Measurements from ENCODE around the gene MYO9B. TPM values are rescaled to one million over a fixed set of nuclear protein-coding genes. Genes with fewer than 3 reads are reported as not detected.

The MYO9B gene
- total and polyA plus RNA-seq, 2 experiments from 2014 or later: 20.1 to 71.8 TPM

DNA sequence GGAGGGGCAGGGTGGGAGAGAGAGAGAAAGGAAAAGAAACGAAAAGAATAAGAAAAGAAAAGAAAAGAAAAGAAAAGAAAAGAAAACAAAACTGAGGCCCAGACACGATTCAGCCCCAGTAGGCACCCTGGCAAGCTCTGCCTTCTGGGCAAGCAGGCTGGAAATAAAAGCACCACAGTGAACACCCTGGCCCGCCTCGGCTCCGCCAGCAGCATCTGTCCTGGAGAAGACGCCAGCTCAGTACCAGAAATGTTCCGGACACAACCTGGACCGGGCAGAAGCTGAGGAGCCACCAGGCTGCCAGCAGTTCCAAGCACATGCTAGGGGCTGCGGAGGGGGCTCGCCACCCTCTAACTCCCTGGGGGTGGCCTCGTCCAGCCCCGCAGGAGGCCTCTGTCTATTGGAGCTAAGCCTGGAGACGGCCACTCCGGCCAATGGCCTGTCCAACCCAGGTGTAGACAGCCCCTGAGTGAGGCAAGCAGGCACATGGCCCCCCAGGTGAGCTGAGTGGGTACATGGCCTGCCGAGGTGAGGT is 37.5 kb upstream of the MYO9B start:
- Histone ChIP-seq H4K20me1 (ENCODE audit: insufficient read depth) (no peaks in the 10 kb centered on the region), H3K4me3 (no peak overlapping the region), H3K36me3 (ENCODE audit: low read depth) (no peaks in the 10 kb centered on the region), H3K27ac (no peak overlapping the region), H2AFZ (no peak overlapping the region), H3K9me2 (ENCODE audit: insufficient read depth) (no peaks in the 10 kb centered on the region), H3K9ac (no peak overlapping the region), H3F3A (ENCODE audit: insufficient read depth) (no peaks in the 10 kb centered on the region), H3K9me3 (ENCODE audit: low read depth) (no peaks in the 10 kb centered on the region), H3K4me1 (ENCODE audit: insufficient read depth) (no peaks in the 10 kb centered on the region), H3K27me3 (replicated peaks; ENCODE audit: insufficient read depth) (peaks cover 13% of the 10 kb centered on the region; the same call in 1 of the 2 replicates), H3K79me2 (ENCODE audit: insufficient read depth) (no peaks in the 10 kb centered on the region), H3K4me2 (ENCODE audit: unreplicated experiment) (no peak overlapping the region)
- WGBS, 2 experiments (ENCODE audit: low coverage in 1 of 2, low lambda C conversion rate in 2 of 2, missing lambda C conversion rate in 2 of 2): 8 to 13% methylated on average over 9 to 14 of the region's 15 CpGs
- peak; percentile 20 for DNase-seq
- in situ Hi-C loops (cut with MboI): no loop called here
- TF ChIP-seq EZH2phosphoT487 (IDR thresholded peaks at IDR 0.05; ENCODE audit: insufficient read depth, low read depth): no peak
- no peak for TF ChIP-seq EZH2 (IDR thresholded peaks at IDR 0.05; ENCODE audit: insufficient read depth, poor library complexity, severe bottlenecking)

DNA sequence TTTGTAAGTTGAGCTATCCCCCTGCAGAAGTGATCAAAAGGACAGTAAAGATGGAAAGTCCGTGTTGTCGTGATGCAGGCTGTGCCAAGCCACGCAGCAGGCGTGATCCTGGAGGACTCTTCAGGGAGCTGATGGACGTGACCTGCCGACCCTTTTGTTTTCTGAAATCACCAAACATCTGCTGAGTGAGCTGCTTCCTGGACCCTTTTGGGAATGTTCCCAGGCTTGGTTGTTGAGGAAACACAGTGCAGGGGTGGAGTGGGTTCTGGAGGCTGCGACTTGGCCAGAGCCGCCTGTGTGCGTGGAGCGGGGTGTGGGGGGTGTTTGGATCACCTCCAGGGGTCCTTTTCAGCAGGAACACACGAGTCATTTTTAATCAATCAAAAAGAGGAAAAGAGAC is 33.6 kb upstream of the MYO9B start:
- Histone ChIP-seq H3K4me3 (no peak overlapping the region), H3K27ac (no peak overlapping the region), H3K36me3 (ENCODE audit: low read depth) (no peaks in the 10 kb centered on the region), H3K9me3 (ENCODE audit: low read depth) (no peaks in the 10 kb centered on the region), H2AFZ (no peak overlapping the region), H3K4me2 (ENCODE audit: unreplicated experiment) (no peak overlapping the region), H3K4me1 (ENCODE audit: insufficient read depth) (no peaks in the 10 kb centered on the region), H4K20me1 (ENCODE audit: insufficient read depth) (no peaks in the 10 kb centered on the region), H3K9ac (no peak overlapping the region), H3K9me2 (ENCODE audit: insufficient read depth) (no peaks in the 10 kb centered on the region), H3F3A (ENCODE audit: insufficient read depth) (no peaks in the 10 kb centered on the region), H3K27me3 (replicated peaks; ENCODE audit: insufficient read depth) (peaks cover 19% of the 10 kb centered on the region), H3K79me2 (ENCODE audit: insufficient read depth) (no peaks in the 10 kb centered on the region)
- in situ Hi-C loops (cut with MboI): no loop called here
- TF ChIP-seq EZH2phosphoT487 (IDR thresholded peaks at IDR 0.05; ENCODE audit: insufficient read depth, low read depth) (no peak), EZH2 (IDR thresholded peaks at IDR 0.05; ENCODE audit: insufficient read depth, poor library complexity, severe bottlenecking) (no peak)
- 1 to 5% methylated on average over 11 of the region's 11 CpGs for WGBS, 2 experiments (ENCODE audit: low coverage in 1 of 2, low lambda C conversion rate in 2 of 2, missing lambda C conversion rate in 2 of 2)
- DNase-seq: no peak

DNA sequence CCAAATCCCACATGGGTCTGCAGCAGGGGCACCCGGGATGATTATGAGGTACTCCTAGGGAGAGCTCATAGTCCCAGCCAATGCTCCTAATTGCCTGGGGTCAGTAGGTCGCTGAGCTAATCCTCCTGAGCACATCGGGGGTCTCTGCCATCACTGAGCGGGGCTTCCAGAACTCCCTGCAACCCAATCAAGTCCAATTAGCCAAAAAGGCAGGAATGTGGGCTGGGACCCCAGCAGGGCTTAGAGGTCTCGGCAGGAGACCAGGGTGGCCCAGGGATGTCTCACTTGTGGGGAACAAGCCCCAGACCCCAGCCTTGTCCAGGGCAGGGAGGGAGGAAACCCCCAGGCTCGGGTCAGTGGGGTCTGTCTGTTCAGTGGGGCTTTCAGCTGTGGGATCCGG is 31.8 kb upstream of the MYO9B start:
- Histone ChIP-seq H3K4me3 (no peak overlapping the region), H3K4me2 (ENCODE audit: unreplicated experiment) (no peak overlapping the region), H3F3A (ENCODE audit: insufficient read depth) (no peaks in the 10 kb centered on the region), H3K9ac (no peak overlapping the region), H3K4me1 (ENCODE audit: insufficient read depth) (no peaks in the 10 kb centered on the region), H3K79me2 (ENCODE audit: insufficient read depth) (no peaks in the 10 kb centered on the region), H3K9me2 (ENCODE audit: insufficient read depth) (no peaks in the 10 kb centered on the region), H3K27me3 (replicated peaks; ENCODE audit: insufficient read depth) (peaks cover 14% of the 10 kb centered on the region), H4K20me1 (ENCODE audit: insufficient read depth) (no peaks in the 10 kb centered on the region), H3K27ac (no peak overlapping the region), H2AFZ (no peak overlapping the region), H3K36me3 (ENCODE audit: low read depth) (no peaks in the 10 kb centered on the region), H3K9me3 (ENCODE audit: low read depth) (no peaks in the 10 kb centered on the region)
- in situ Hi-C loops (cut with MboI): no loop called here
- DNase-seq: no peak
- WGBS, 2 experiments (ENCODE audit: low coverage in 1 of 2, low lambda C conversion rate in 2 of 2, missing lambda C conversion rate in 2 of 2): 43 to 47% methylated on average over 7 of the region's 7 CpGs
- TF ChIP-seq EZH2 (IDR thresholded peaks at IDR 0.05; ENCODE audit: insufficient read depth, poor library complexity, severe bottlenecking): no peak
- TF ChIP-seq EZH2phosphoT487 (IDR thresholded peaks at IDR 0.05; ENCODE audit: insufficient read depth, low read depth): no peak

DNA sequence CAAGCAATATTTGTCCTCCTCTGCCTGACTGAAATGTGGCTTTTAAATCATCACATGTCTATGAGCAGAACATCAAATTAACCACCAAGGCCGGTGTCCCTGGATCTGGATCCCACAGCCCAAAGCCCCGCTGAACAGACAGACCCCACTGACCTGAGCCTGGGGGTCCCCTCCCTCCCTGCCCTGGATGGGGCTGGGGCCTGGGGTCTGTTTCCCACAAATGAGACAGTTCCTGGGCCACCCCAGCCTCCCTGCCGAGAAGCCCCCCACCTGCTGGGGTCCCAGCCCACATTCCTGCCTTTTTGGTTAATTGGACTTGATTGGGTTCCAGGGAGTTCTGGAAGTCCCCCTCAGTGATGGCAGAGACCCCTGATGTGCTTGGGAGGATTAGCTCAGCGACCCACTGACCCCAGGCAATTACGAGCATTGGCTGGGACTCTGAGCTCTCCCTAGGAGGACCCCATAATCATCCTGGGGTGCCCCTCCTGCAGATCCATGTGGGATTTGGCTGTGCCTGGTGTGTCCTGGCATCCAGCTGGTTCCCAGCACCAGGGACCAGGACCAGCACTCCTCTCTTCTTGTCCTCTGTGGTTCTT is 29.6 kb upstream of the MYO9B start:
- DNase-seq: no peak
- Histone ChIP-seq H3K4me2 (ENCODE audit: unreplicated experiment) (no peak overlapping the region), H3K4me3 (no peak overlapping the region), H3K79me2 (ENCODE audit: insufficient read depth) (no peaks in the 10 kb centered on the region), H3K9me2 (ENCODE audit: insufficient read depth) (no peaks in the 10 kb centered on the region), H4K20me1 (ENCODE audit: insufficient read depth) (no peaks in the 10 kb centered on the region), H3K36me3 (ENCODE audit: low read depth) (no peaks in the 10 kb centered on the region), H3K27ac (no peak overlapping the region), H2AFZ (no peak overlapping the region), H3K9me3 (ENCODE audit: low read depth) (no peaks in the 10 kb centered on the region), H3F3A (ENCODE audit: insufficient read depth) (no peaks in the 10 kb centered on the region), H3K9ac (no peak overlapping the region), H3K4me1 (ENCODE audit: insufficient read depth) (no peaks in the 10 kb centered on the region), H3K27me3 (replicated peaks; ENCODE audit: insufficient read depth) (peaks cover 9% of the 10 kb centered on the region)
- TF ChIP-seq EZH2 (IDR thresholded peaks at IDR 0.05; ENCODE audit: insufficient read depth, poor library complexity, severe bottlenecking) (no peak), EZH2phosphoT487 (IDR thresholded peaks at IDR 0.05; ENCODE audit: insufficient read depth, low read depth) (no peak)
- in situ Hi-C loops (cut with MboI): no loop called here
- 95 to 96% methylated on average over 5 of the region's 5 CpGs for WGBS, 2 experiments (ENCODE audit: low coverage in 1 of 2, low lambda C conversion rate in 2 of 2, missing lambda C conversion rate in 2 of 2)

Data from GM23248 (cell line).